IMR-90 (cell line): ENCODE results near the gene SURF2.

ENCODE experiments used
- BHLHE40 ChIP-seq: fragments of 150-350 bp; IDR thresholded peaks from 2 replicates; pipeline ENCODE4 v1.6.1; 2016; ENCODE audit warnings: mild to moderate bottlenecking, low read depth, low read length
- CEBPB ChIP-seq: IDR thresholded peaks from 2 replicates; pipeline ENCODE4 v1.6.1; 2012; ENCODE audit warnings: low read depth, low read length, improper control_type of control experiment
- CHD1 ChIP-seq: IDR thresholded peaks from 2 replicates; pipeline ENCODE4 v1.6.1; 2012; ENCODE audit warnings: low read depth, low read length, improper control_type of control experiment
- MXI1 ChIP-seq: IDR thresholded peaks from 2 replicates; pipeline ENCODE4 v1.6.1; 2012; ENCODE audit warnings: low read depth, mild to moderate bottlenecking, low read length, moderate library complexity, borderline replicate concordance
- POLR2A ChIP-seq: IDR thresholded peaks from 2 replicates; pipeline ENCODE4 v1.6.1; 2012; ENCODE audit warnings: mild to moderate bottlenecking, low read depth, low read length
- RAD21 ChIP-seq: IDR thresholded peaks from 2 replicates; pipeline ENCODE4 v1.6.1; 2012; ENCODE audit warnings: low read length, improper control_type of control experiment
- RCOR1 ChIP-seq: IDR thresholded peaks from 2 replicates; pipeline ENCODE4 v1.6.1; 2012; ENCODE audit warnings: mild to moderate bottlenecking, low read length, improper control_type of control experiment; ENCODE audit not compliant: insufficient replicate concordance
- RFX5 ChIP-seq: IDR thresholded peaks from 2 replicates; pipeline ENCODE4 v1.8.0; 2012; ENCODE audit warnings: low read depth, mild to moderate bottlenecking, low read length, moderate library complexity
- SMC3 ChIP-seq: fragments of 150-350 bp; IDR thresholded peaks from 2 replicates; pipeline ENCODE4 v1.6.1; 2016; ENCODE audit warnings: low read depth, mild to moderate bottlenecking, antibody characterized with exemption, low read length, moderate library complexity
- USF2 ChIP-seq: fragments of 150-350 bp; IDR thresholded peaks from 2 replicates; pipeline ENCODE4 v1.6.1; 2017; ENCODE audit warnings: mild to moderate bottlenecking, antibody characterized with exemption, low read length, low read depth
- TF ChIP-seq, protein P1 (sequence below): conservative IDR thresholded peaks from 2 replicates; pipeline ENCODE4 v1.5.1; 2012; ENCODE audit warnings: mild to moderate bottlenecking, low read depth, low read length, improper control_type of control experiment

- TF ChIP-seq RFX5 (no peak), POLR2A (no peak), CEBPB (no peak), RCOR1 (no peak), BHLHE40 (no peak), CHD1 (no peak), RAD21 (no peak), SMC3 (no peak), USF2 (no peak), MXI1 (no peak)
- TF ChIP-seq, protein P1, sequence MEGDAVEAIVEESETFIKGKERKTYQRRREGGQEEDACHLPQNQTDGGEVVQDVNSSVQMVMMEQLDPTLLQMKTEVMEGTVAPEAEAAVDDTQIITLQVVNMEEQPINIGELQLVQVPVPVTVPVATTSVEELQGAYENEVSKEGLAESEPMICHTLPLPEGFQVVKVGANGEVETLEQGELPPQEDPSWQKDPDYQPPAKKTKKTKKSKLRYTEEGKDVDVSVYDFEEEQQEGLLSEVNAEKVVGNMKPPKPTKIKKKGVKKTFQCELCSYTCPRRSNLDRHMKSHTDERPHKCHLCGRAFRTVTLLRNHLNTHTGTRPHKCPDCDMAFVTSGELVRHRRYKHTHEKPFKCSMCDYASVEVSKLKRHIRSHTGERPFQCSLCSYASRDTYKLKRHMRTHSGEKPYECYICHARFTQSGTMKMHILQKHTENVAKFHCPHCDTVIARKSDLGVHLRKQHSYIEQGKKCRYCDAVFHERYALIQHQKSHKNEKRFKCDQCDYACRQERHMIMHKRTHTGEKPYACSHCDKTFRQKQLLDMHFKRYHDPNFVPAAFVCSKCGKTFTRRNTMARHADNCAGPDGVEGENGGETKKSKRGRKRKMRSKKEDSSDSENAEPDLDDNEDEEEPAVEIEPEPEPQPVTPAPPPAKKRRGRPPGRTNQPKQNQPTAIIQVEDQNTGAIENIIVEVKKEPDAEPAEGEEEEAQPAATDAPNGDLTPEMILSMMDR, result no peak
These were observed 10.9 kb downstream of the SURF2 start for GRCh38 chr9:133367221-133367620.
